ENCODE results near the gene FRMD3. TPM values are rescaled to one million over a fixed set of nuclear protein-coding genes. Genes with fewer than 3 reads are reported as not detected.
A peak's percentile ranks its signal among the peaks of the same experiment; 100 is the strongest.

The FRMD3 gene
- total RNA-seq, 1 experiment from 2014 or later, result 14.5 TPM

GRCh38 chr9:83299571-83299970, 238.6 kb downstream of the FRMD3 start:
- ChIA-PET POLR2A (no interaction called here), CTCF (no interaction called here)
- TF ChIP-seq REST (IDR thresholded peaks at IDR 0.05; ENCODE audit: insufficient read depth in 1 of 2, low read depth in 2 of 2, low read length in 1 of 2) (no peak), TCF7L2 (IDR thresholded peaks at IDR 0.05; ENCODE audit: low read depth, low read length) (no peak), POLR2AphosphoS5 (IDR thresholded peaks at IDR 0.05; ENCODE audit: low read depth, low read length) (no peak), SIN3A (IDR thresholded peaks at IDR 0.05; ENCODE audit: borderline replicate concordance, insufficient read depth, low read depth, low read length) (no peak)
- TF ChIP-seq, protein P1, sequence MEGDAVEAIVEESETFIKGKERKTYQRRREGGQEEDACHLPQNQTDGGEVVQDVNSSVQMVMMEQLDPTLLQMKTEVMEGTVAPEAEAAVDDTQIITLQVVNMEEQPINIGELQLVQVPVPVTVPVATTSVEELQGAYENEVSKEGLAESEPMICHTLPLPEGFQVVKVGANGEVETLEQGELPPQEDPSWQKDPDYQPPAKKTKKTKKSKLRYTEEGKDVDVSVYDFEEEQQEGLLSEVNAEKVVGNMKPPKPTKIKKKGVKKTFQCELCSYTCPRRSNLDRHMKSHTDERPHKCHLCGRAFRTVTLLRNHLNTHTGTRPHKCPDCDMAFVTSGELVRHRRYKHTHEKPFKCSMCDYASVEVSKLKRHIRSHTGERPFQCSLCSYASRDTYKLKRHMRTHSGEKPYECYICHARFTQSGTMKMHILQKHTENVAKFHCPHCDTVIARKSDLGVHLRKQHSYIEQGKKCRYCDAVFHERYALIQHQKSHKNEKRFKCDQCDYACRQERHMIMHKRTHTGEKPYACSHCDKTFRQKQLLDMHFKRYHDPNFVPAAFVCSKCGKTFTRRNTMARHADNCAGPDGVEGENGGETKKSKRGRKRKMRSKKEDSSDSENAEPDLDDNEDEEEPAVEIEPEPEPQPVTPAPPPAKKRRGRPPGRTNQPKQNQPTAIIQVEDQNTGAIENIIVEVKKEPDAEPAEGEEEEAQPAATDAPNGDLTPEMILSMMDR (IDR thresholded peaks at IDR 0.05), result no peak
- BruUV-seq (replicated peaks), result no TSS peak
- no peak overlapping the region for H3K27ac ChIP-seq (ENCODE audit: low read length)
- no peaks in the 10 kb centered on the region for H3K27me3 ChIP-seq (ENCODE audit: control insufficient read depth, insufficient read depth, low read length)
- H3K4me1 ChIP-seq (ENCODE audit: control insufficient read depth, insufficient read depth, low read length), result no peaks in the 10 kb centered on the region
- intact Hi-C loops (cut with micrococcal nuclease; ENCODE audit: unreplicated experiment), result no loop called here
- no peak for DNase-seq (ENCODE audit: low read depth, low spot score)
- in situ Hi-C loops (cut with HindIII; ENCODE audit: low pct_unique_long_range_greater_than_20kb, low sequenced_read_pairs), result no loop called here
- H3K36me3 ChIP-seq (ENCODE audit: control insufficient read depth, insufficient read depth, low read length), result no peaks in the 10 kb centered on the region
- H3K9me3 ChIP-seq (ENCODE audit: control insufficient read depth, insufficient read depth, low read depth, low read length), result no peaks in the 10 kb centered on the region
- no peak overlapping the region for H3K4me3 ChIP-seq (ENCODE audit: low read depth in 2 of 2, low read length in 2 of 2)
- peak; percentile 63; the same call in 1 of the 2 replicates for ATAC-seq

DNA sequence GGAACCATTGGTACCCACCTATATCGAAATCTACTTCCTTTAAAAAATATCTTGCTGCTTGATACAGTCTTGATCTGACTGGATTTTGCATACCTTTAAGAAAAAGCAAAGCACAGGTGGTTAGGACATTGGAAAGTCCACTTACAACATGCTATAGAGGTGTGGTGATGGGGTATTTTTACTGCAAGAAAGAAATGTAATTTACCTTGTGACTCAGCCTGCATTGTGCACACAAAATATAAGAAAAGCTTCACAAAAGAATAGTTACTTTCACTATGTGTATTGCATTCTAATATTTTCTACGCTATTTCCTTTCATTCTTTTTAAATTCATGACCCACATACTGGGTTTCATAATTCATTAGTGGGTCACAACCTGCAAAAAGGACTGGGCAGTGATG, 239.1 kb downstream of the FRMD3 start:
- in situ Hi-C loops (cut with HindIII; ENCODE audit: low pct_unique_long_range_greater_than_20kb, low sequenced_read_pairs) (no loop called here), intact Hi-C loops (cut with micrococcal nuclease; ENCODE audit: unreplicated experiment) (no loop called here)
- H3K36me3 ChIP-seq (ENCODE audit: control insufficient read depth, insufficient read depth, low read length), result no peaks in the 10 kb centered on the region
- ChIA-PET CTCF (no interaction called here), POLR2A (no interaction called here)
- H3K9me3 ChIP-seq (ENCODE audit: control insufficient read depth, insufficient read depth, low read depth, low read length), result no peaks in the 10 kb centered on the region
- TF ChIP-seq, protein P1 (IDR thresholded peaks at IDR 0.05), result no peak
- TF ChIP-seq REST (IDR thresholded peaks at IDR 0.05; ENCODE audit: insufficient read depth in 1 of 2, low read depth in 2 of 2, low read length in 1 of 2), result no peak
- TF ChIP-seq SIN3A (IDR thresholded peaks at IDR 0.05; ENCODE audit: borderline replicate concordance, insufficient read depth, low read depth, low read length), result no peak
- no peak for TF ChIP-seq POLR2AphosphoS5 (IDR thresholded peaks at IDR 0.05; ENCODE audit: low read depth, low read length)
- TF ChIP-seq TCF7L2 (IDR thresholded peaks at IDR 0.05; ENCODE audit: low read depth, low read length), result no peak
- no peak overlapping the region for H3K27ac ChIP-seq (ENCODE audit: low read length)
- no peak overlapping the region for H3K4me3 ChIP-seq (ENCODE audit: low read depth in 2 of 2, low read length in 2 of 2)
- no peaks in the 10 kb centered on the region for H3K27me3 ChIP-seq (ENCODE audit: control insufficient read depth, insufficient read depth, low read length)
- H3K4me1 ChIP-seq (ENCODE audit: control insufficient read depth, insufficient read depth, low read length), result no peaks in the 10 kb centered on the region
- BruUV-seq (replicated peaks), result no TSS peak
- DNase-seq (ENCODE audit: low read depth, low spot score) (no peak), ATAC-seq (no peak)

Measured in Panc1 (cell line).